ENCODE data around the gene COQ4. TPM values are rescaled to one million over a fixed set of nuclear protein-coding genes. Genes with fewer than 3 reads are reported as not detected.

COQ4 gene
- 50.8 and 51.0 TPM in 2 replicates for total RNA-seq
- long read RNA-seq, partial matches to known transcripts: 1 of 2 reads
- long read RNA-seq, other reads (novel, unspliced or antisense): 0 of 2 reads

DNA sequence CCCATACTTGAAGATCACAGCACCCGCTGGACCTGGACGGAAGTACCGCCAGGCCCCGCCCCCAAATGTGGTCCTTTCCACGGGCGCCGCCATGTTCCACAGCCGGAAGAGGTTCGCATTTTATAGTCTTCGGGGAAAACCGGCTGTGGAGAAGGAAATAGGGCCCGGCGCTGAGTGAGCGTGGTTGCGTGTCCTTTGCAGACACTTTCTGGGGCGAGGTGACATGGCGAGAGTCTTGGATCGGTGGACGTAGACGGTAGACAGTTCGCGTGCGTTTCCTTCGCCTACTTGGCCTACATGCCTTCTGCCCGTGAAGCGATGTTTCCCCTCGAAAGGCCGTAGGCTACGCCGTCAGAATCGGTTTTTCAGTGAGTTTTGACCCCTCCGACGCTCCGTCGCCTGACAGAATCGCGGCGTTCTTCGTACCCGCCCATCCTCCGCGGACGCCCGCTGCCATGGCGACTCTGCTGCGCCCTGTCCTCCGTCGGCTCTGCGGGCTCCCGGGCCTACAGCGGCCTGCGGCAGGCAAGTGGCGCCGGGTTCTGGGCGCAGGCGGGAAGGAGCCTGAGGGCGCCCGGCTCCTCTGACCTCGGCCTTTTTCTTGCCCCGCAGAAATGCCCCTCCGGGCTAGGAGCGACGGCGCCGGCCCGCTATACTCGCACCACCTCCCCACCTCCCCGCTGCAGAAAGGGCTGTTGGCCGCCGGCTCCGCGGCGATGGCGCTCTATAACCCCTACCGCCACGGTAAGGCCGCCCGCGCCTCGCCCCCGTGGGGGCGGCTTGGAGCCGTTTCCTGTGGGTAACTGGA, at the start of gene COQ4, which contains the start of gene TRUB2:
Gene COQ4 (plus strand): TSS at position 436 of the 808 bp plus-strand sequence. CDS start 20 bp downstream, at position 456.
Gene TRUB2 (minus strand): TSS at position 44 of the 808 bp plus-strand sequence. CDS start 39 bp downstream, at position 5.
- DNase-seq (ENCODE audit: low read depth, low spot score): peak; percentile 84
- TF ChIP-seq, protein P1, sequence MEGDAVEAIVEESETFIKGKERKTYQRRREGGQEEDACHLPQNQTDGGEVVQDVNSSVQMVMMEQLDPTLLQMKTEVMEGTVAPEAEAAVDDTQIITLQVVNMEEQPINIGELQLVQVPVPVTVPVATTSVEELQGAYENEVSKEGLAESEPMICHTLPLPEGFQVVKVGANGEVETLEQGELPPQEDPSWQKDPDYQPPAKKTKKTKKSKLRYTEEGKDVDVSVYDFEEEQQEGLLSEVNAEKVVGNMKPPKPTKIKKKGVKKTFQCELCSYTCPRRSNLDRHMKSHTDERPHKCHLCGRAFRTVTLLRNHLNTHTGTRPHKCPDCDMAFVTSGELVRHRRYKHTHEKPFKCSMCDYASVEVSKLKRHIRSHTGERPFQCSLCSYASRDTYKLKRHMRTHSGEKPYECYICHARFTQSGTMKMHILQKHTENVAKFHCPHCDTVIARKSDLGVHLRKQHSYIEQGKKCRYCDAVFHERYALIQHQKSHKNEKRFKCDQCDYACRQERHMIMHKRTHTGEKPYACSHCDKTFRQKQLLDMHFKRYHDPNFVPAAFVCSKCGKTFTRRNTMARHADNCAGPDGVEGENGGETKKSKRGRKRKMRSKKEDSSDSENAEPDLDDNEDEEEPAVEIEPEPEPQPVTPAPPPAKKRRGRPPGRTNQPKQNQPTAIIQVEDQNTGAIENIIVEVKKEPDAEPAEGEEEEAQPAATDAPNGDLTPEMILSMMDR (conservative IDR thresholded peaks at IDR 0.05): no peak
- peak within 1 kb of the TSS; percentile 98 for H3K4me3 Mint-ChIP-seq
- H3K4me1 Mint-ChIP-seq: peaks cover 26% of the 10 kb centered on the region
- peaks cover 3% of the 10 kb centered on the region for H3K36me3 Mint-ChIP-seq (ENCODE audit: low read depth)
- no peaks in the 10 kb centered on the region for H3K9me3 Mint-ChIP-seq
- peaks cover 2% of the 10 kb centered on the region for H3K27me3 Mint-ChIP-seq (ENCODE audit: low read depth)
- peak within 1 kb of the TSS; percentile 99 for H3K27ac Mint-ChIP-seq (ENCODE audit: unreplicated experiment)

DNA sequence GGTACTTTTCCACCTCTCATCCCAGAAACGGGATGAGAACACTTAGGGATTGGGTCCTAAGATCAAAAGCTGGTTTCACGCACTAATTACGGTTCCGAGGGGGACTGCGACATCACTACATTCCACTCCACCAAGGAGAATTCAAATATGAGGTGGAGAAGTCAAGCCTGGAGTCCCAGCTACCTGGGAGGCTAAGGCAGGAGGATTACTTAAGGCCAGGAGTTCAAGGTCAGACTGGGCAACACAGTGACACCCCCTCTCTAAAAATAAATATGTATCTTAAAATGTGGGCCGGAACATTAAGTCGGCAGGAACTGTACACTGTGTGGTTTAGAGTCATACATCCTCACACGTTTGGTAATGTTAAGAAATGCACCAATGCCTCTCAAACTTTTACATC, 48.4 kb upstream of the COQ4 start:
- H3K36me3 Mint-ChIP-seq (ENCODE audit: low read depth): no peaks in the 10 kb centered on the region
- DNase-seq (ENCODE audit: low read depth, low spot score): no peak
- TF ChIP-seq, protein P1 (conservative IDR thresholded peaks at IDR 0.05): no peak
- H3K27me3 Mint-ChIP-seq (ENCODE audit: low read depth): no peaks in the 10 kb centered on the region
- no peak overlapping the region for H3K27ac Mint-ChIP-seq (ENCODE audit: unreplicated experiment)
- H3K4me3 Mint-ChIP-seq: peak overlapping the region; percentile 99
- peaks cover 24% of the 10 kb centered on the region for H3K4me1 Mint-ChIP-seq
- H3K9me3 Mint-ChIP-seq: no peaks in the 10 kb centered on the region

DNA sequence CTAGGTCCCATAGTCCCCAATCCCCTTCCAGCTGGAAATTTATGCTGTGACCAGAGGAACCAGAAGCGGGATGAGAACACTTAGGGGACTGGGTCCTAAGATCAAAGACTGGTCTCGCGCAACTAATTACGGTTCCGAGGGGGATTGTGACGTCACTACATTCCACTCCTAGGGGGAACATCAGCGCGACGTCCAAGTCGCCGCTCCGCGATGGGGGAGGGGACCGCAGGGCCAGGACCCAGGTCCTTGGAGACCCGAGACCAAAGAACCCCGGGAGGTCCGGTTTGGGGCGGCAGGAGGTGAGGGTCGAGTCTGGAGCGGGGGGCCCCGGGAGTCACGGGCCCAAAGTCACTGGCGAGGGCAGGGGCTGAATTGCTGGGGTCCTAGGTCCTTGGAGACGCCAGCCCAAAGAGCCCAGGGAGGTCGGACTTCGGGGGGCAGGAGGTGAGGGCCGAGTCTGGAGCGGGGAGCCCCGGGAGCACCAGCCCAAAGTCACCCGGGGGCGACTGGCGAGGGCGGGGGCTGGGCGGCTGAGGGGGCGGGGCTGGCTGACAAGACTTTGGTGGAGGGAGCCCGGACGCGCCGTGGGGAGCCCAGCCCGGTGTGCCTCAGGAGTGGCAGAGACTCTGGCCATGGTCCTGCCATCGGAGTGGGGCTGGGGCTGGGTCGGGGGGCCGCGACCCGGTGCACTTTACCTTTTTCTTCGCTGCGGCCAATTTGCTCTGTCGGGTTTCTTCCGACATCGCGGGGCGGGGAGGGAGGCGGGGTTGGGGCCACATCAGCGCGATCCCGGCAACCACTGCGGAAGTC, 47.2 kb upstream of the COQ4 start, which contains the start of gene GOLGA2:
Gene GOLGA2 (minus strand): TSS at position 810 of the 810 bp plus-strand sequence. CDS start 31 bp downstream, at position 779.
- Mint-ChIP-seq H3K4me1 (peaks cover 24% of the 10 kb centered on the region), H3K27ac (ENCODE audit: unreplicated experiment) (peak within 1 kb of the TSS; percentile 94), H3K4me3 (peak within 1 kb of the TSS; percentile 99), H3K27me3 (ENCODE audit: low read depth) (no peaks in the 10 kb centered on the region), H3K36me3 (ENCODE audit: low read depth) (no peaks in the 10 kb centered on the region), H3K9me3 (no peaks in the 10 kb centered on the region)
- peak; percentile 16 for DNase-seq (ENCODE audit: low read depth, low spot score)
- TF ChIP-seq, protein P1 (conservative IDR thresholded peaks at IDR 0.05): no peak

DNA sequence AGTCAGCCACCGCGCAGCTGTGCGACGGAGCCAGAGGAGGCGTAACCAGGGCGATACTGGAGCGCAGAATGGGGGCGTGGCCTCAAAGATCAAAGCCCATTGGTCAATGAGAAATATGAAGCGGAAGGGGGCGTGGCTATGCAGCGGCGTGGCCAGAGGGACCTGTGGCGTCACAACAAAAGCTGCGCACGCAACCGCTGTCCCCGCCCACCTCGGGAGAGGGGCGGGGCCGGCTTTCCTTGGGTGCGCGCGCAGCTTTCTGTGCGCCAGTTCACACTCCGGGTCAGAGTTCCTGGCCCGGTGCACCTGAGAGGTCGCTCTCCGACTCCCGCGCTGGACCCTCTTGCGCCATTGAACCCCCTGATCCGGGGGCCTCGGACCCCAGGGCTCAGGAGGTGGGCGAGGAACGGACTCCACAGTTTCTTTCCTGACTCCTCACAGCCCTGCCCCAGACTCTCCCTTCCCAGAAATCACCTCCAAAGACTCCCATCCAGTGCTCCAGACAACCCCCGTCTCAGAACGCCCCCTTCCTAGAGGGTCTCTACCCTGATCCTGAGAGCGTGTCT, 46.5 kb upstream of the COQ4 start, which contains the start of gene SWI5:
Gene SWI5 (plus strand): TSS at position 269 of the 566 bp plus-strand sequence.
- TF ChIP-seq, protein P1 (conservative IDR thresholded peaks at IDR 0.05): no peak

More for the DNA sequence above, 46.5 kb upstream of the COQ4 start, which contains the start of gene SWI5:
- H3K4me3 Mint-ChIP-seq: peak within 1 kb of the TSS; percentile 99
- H3K36me3 Mint-ChIP-seq (ENCODE audit: low read depth): no peaks in the 10 kb centered on the region
- peak within 1 kb of the TSS; percentile 94 for H3K27ac Mint-ChIP-seq (ENCODE audit: unreplicated experiment)
- DNase-seq (ENCODE audit: low read depth, low spot score): peak; percentile 100
- peaks cover 24% of the 10 kb centered on the region for H3K4me1 Mint-ChIP-seq
- no peaks in the 10 kb centered on the region for H3K27me3 Mint-ChIP-seq (ENCODE audit: low read depth)
- no peaks in the 10 kb centered on the region for H3K9me3 Mint-ChIP-seq

Data from neural crest cell (in vitro differentiated cells).